ENCODE data around the gene TMCC2. TPM values are rescaled to one million over a fixed set of nuclear protein-coding genes. Genes with fewer than 3 reads are reported as not detected.

The TMCC2 gene
- total and polyA plus RNA-seq, 2 donors from 2014 or later, result 1.3 to 3.5 TPM

DNA sequence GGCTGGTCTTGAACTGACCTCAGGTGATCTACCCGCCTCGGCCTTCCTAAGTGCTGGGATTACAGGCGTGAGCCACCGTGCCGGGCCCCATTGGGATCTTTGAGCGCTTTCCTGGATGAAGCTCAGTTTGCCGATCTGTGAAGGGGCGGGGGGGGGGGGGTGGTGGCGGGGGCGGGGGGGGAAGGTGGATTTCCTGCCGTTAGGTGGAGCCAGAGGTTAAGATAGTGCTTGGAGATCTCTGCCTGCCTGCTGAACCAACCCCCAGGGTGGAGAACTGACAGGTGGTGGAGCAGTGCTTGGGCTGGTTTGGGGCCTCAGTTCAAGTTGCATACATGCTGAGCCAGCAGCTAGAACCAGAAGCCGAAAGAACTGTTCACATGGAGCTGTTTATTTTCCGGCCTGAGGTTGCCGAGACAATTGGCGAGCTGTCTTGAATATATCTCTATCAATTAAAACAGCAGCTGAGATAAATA, 1.7 kb downstream of the TMCC2 start:
- H3K4me3 ChIP-seq (ENCODE audit: low read length in 3 of 3), result peak overlapping the region in 2 of 3 donors; percentile 52 to 61
- H3K9ac ChIP-seq (ENCODE audit: low read length in 3 of 3), result peak overlapping the region in 1 of 3 donors; percentile 41
- peak in 4 of 5 donors; percentile 70 to 82 (median 76) for DNase-seq

GRCh38 chr1:205229916-205230700, 2.4 kb downstream of the TMCC2 start:
- no peaks in the 10 kb centered on the region for H3K36me3 ChIP-seq (ENCODE audit: control insufficient read depth in 2 of 3, insufficient read depth in 3 of 3, low read length in 3 of 3)
- intact Hi-C loops (cut with DNase I), result no loop called here
- TF ChIP-seq CTCF (IDR thresholded peaks at IDR 0.05; ENCODE audit: borderline replicate concordance, extremely low read depth, insufficient read depth), result no peak
- H3K27me3 ChIP-seq (ENCODE audit: control insufficient read depth, insufficient read depth, low read length), result no peaks in the 10 kb centered on the region
- no peak for FAIRE-seq
- peak overlapping the region in 1 of 3 donors; percentile 41 for H3K9ac ChIP-seq (ENCODE audit: low read length in 3 of 3)
- peaks cover 0 to 16% (median 15%) of the 10 kb centered on the region in 3 donors for H3K4me1 ChIP-seq (ENCODE audit: control insufficient read depth in 2 of 3, insufficient read depth in 2 of 3, low read depth in 1 of 3, low read length in 3 of 3)
- no peak for DNase-seq
- no peaks in the 10 kb centered on the region for H3K9me3 ChIP-seq (ENCODE audit: control insufficient read depth in 2 of 3, insufficient read depth in 1 of 3, low read length in 3 of 3)
- no peak overlapping the region for H3K27ac ChIP-seq (ENCODE audit: low read depth in 2 of 2, low read length in 2 of 2)
- H3K4me3 ChIP-seq (ENCODE audit: low read length in 3 of 3), result peak overlapping the region in 1 of 3 donors; percentile 39

More for the DNA sequence above, 1.7 kb downstream of the TMCC2 start:
- no peaks in the 10 kb centered on the region for H3K36me3 ChIP-seq (ENCODE audit: control insufficient read depth in 2 of 3, insufficient read depth in 3 of 3, low read length in 3 of 3)
- peak; percentile 35 for TF ChIP-seq CTCF (IDR thresholded peaks at IDR 0.05; ENCODE audit: borderline replicate concordance, extremely low read depth, insufficient read depth)
- no peaks in the 10 kb centered on the region for H3K27me3 ChIP-seq (ENCODE audit: control insufficient read depth, insufficient read depth, low read length)
- H3K4me1 ChIP-seq (ENCODE audit: control insufficient read depth in 2 of 3, insufficient read depth in 2 of 3, low read depth in 1 of 3, low read length in 3 of 3), result peaks cover 0 to 16% (median 15%) of the 10 kb centered on the region in 3 donors
- FAIRE-seq, result no peak
- H3K9me3 ChIP-seq (ENCODE audit: control insufficient read depth in 2 of 3, insufficient read depth in 1 of 3, low read length in 3 of 3), result no peaks in the 10 kb centered on the region
- intact Hi-C loops (cut with DNase I), result no loop called here
- H3K27ac ChIP-seq (ENCODE audit: low read depth in 2 of 2, low read length in 2 of 2), result no peak overlapping the region

GRCh38 chr1:205230982-205231381, 3.2 kb downstream of the TMCC2 start:
- no peak overlapping the region for H3K4me3 ChIP-seq (ENCODE audit: low read length in 3 of 3)
- peaks cover 0 to 16% (median 15%) of the 10 kb centered on the region in 3 donors for H3K4me1 ChIP-seq (ENCODE audit: control insufficient read depth in 2 of 3, insufficient read depth in 2 of 3, low read depth in 1 of 3, low read length in 3 of 3)
- FAIRE-seq (no peak), DNase-seq (no peak)
- H3K27me3 ChIP-seq (ENCODE audit: control insufficient read depth, insufficient read depth, low read length), result no peaks in the 10 kb centered on the region
- intact Hi-C loops (cut with DNase I), result no loop called here
- H3K27ac ChIP-seq (ENCODE audit: low read depth in 2 of 2, low read length in 2 of 2), result no peak overlapping the region
- H3K9ac ChIP-seq (ENCODE audit: low read length in 3 of 3), result no peak overlapping the region
- H3K36me3 ChIP-seq (ENCODE audit: control insufficient read depth in 2 of 3, insufficient read depth in 3 of 3, low read length in 3 of 3), result no peaks in the 10 kb centered on the region
- no peaks in the 10 kb centered on the region for H3K9me3 ChIP-seq (ENCODE audit: control insufficient read depth in 2 of 3, insufficient read depth in 1 of 3, low read length in 3 of 3)
- no peak for TF ChIP-seq CTCF (IDR thresholded peaks at IDR 0.05; ENCODE audit: borderline replicate concordance, extremely low read depth, insufficient read depth)
